AG04449 (cell line): ENCODE measurements around the gene YIF1A.
"Not testable (repeated sequence)": the region's sequence is repeated elsewhere in the genome, so short reads cannot be mapped to it uniquely, and the experiment has no call there.

Experiments used
- CTCF ChIA-PET: fragments of 350-600 bp; formaldehyde crosslinking; extraction: SDS; loops from one replicate; lab custom pipeline; 2021; ENCODE audit warnings: antibody characterized with exemption; lab: Yijun Ruan, JAX
- POLR2A ChIA-PET: fragments of 400-600, 350-600 bp; formaldehyde crosslinking; extraction: SDS; loops from one replicate; lab custom pipeline; 2020; ENCODE audit warnings: antibody characterized with exemption, inconsistent platforms; lab: Yijun Ruan, JAX
- DNase-seq: peaks from one replicate; pipeline ENCODE4 v3.0.0-alpha.2; 2010; ENCODE audit warnings: low read depth, low spot score
- H3K4me3 ChIP-seq: 2 replicates; pipeline ENCODE4 v1.5.1; 2011; ENCODE audit warnings: low read depth, mild to moderate bottlenecking, control low read depth, low read length
- TF ChIP-seq, protein P1 (sequence below): IDR thresholded peaks from one replicate; pipeline ENCODE4 v1.5.1; 2011; ENCODE audit warnings: mild to moderate bottlenecking, moderate library complexity, low read length, control low read depth, inconsistent platforms; ENCODE audit not compliant: insufficient read depth; ENCODE audit errors: missing control alignments

Gene YIF1A

DNA sequence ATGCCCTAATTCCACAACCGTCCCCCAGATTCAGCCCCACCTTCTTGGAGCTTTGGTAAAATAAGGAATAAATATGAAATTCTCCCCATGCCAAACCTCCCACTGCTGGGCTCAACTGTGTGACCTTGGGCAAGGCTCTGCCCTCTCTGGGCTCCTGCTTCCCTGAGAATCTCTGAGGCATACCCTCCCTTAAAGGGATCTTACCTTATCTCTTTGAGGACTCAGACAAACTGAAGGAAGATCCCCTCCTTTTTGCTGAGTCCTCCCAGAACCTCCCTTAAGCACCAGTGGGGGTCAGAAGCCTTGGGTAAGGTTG lies 25.2 kb upstream of the YIF1A start:
- peak overlapping the region; percentile 91 for H3K4me3 ChIP-seq
- DNase-seq = no peak
- ChIA-PET POLR2A (interaction anchor here (1.2 to 4.3 kb wide), 4 partner anchors 13 to 25 kb away, joined by 4 to 106 read pairs (median 40); partner anchors contain the start of genes RIN1 and YIF1A), CTCF (interaction anchor here (1.4 to 8.6 kb wide), 8 partner anchors 8 to 125 kb away, joined by 3 to 260 read pairs (median 85); partner anchors contain the start of genes B4GAT1, BRMS1, MRPL11 and RIN1)
- TF ChIP-seq, protein P1, sequence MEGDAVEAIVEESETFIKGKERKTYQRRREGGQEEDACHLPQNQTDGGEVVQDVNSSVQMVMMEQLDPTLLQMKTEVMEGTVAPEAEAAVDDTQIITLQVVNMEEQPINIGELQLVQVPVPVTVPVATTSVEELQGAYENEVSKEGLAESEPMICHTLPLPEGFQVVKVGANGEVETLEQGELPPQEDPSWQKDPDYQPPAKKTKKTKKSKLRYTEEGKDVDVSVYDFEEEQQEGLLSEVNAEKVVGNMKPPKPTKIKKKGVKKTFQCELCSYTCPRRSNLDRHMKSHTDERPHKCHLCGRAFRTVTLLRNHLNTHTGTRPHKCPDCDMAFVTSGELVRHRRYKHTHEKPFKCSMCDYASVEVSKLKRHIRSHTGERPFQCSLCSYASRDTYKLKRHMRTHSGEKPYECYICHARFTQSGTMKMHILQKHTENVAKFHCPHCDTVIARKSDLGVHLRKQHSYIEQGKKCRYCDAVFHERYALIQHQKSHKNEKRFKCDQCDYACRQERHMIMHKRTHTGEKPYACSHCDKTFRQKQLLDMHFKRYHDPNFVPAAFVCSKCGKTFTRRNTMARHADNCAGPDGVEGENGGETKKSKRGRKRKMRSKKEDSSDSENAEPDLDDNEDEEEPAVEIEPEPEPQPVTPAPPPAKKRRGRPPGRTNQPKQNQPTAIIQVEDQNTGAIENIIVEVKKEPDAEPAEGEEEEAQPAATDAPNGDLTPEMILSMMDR = no peak

DNA sequence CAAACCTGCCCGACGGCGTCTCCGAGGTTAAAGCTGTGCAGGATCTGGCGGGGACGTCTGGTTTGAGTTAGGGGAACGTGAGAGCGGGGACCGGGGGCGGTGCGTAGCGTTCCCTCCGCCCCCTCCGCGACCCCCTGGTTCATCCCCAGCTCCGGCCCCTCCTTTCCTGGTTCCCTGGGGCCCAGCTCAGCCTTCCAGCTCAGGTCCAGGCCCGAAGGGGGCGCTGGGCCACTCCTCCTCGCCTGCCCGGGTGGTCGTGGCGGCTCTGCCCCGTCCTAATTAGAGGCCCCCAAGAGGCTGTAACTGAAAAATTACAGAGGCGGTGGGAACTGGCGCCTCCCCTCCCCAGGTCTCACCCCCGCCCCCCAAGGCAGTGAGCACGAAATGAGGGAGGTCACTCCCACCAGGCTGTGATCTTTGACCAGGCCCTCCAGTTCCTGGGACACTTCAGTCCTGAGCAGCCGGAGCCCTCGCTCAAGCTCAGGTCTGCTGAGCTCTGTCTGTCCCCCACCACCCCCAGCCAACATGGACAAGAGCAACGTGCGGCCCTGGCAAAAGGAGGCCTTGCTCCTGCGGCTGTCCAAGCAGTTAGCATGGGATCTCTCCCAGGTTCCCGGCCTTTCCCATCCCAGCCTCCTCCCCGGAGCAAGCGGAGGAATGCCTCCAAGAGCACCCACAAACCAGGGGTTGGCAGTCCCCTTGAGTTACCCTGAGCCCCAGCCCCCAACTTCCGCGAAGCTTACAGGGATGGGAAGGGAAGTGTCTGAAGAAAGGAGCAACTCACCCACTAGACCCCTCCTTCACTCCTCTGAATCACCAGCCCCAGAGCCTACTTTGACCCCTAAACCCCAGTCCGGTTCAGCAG lies 24.6 kb upstream of the YIF1A start:
- CTCF ChIA-PET = interaction anchor here (0.7 to 8.6 kb wide), 11 partner anchors 9 to 125 kb away, joined by 3 to 260 read pairs (median 18); partner anchors contain the start of genes B4GAT1, BRMS1, MRPL11 and RAB1B
- H3K4me3 ChIP-seq = peak overlapping the region; percentile 91
- POLR2A ChIA-PET = interaction anchor here (0.6 to 4.3 kb wide), 19 partner anchors 8 to 454 kb away, joined by 3 to 106 read pairs (median 5); partner anchors contain the start of genes BRMS1, RBM4, RIN1 and TMEM151A

DNA sequence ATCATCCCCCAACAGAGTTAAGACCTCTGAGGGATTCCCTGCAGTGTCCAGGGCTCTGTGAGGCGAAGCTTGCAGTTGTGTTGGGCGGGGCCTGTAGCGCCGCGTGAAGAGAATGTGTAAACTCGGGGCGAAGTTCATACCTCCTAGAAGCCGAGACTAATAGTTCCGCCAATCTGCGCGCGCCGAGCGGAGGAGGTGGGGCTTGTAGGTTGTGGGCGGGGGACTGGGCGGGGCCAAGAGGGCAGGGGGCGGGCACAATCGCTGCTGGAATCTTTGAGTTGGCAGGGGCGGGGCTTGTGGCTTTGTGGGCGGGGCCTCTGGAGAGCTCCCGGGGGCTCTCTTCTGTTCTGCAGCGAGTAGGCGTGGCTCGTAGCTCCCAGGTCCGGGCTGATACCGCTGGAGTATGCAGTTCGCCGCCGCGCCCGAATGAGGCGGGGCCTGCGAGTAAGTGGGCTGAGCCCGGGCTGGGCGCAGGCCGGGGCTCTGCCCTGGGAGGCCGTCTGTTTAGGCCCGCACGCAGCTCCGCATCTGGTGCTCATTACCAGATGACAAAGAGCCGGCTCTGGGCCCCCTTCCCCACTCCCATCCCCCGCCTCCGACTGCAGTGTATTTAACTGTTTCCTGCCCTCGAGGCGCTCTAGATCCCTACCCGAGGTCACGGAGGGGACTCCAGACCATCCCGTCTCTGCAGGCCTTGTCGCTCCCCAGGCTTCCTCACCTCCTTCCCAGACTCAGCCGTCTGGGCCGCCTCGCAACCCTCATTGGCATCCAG lies 23.8 kb upstream of the YIF1A start:
- H3K4me3 ChIP-seq = peak overlapping the region; percentile 91
- POLR2A ChIA-PET = interaction anchor here (0.6 to 4.3 kb wide), 28 partner anchors 9 to 454 kb away, joined by 3 to 106 read pairs (median 4); partner anchors contain the start of genes B4GAT1, BRMS1, RBM4 and RIN1
- TF ChIP-seq, protein P1 = no peak
- DNase-seq = peak; percentile 94
- CTCF ChIA-PET = interaction anchor here (0.6 to 8.6 kb wide), 18 partner anchors 9 to 126 kb away, joined by 3 to 260 read pairs (median 14); partner anchors contain the start of genes B4GAT1, BRMS1, MRPL11 and RAB1B

More for the DNA sequence above, 24.6 kb upstream of the YIF1A start:
- no peak for DNase-seq
- TF ChIP-seq, protein P1 = peak; percentile 55

DNA sequence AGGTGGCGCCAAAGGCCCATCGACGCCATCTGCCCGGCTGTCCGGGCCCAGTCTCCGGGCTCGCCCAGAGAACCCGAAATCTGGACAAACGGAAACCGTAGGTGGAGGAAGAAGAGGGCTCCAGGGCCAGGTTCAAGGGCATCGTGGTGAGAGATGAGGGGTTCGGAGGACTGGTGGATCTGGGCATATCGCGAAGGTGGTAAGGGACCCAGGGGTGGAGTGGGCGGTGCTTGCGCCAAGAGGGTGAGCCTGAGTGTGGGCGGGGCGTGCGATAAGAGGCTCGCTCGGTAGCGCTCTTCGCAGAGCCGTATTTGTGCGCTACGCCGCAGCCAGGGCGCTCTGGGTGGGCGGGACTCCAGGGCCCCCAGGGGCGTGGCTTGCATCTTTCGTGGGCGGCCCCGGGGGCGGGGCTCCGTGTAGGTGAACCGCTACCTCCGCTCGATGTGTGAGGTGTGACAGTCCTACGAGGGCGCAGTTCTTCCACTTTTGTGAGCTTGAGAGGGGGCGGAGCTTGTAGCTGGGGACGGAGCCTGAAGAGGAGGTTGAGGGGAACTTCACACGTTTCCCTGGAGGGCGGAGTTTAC lies 23.1 kb upstream of the YIF1A start:
- TF ChIP-seq, protein P1 = peak; percentile 90

DNA sequence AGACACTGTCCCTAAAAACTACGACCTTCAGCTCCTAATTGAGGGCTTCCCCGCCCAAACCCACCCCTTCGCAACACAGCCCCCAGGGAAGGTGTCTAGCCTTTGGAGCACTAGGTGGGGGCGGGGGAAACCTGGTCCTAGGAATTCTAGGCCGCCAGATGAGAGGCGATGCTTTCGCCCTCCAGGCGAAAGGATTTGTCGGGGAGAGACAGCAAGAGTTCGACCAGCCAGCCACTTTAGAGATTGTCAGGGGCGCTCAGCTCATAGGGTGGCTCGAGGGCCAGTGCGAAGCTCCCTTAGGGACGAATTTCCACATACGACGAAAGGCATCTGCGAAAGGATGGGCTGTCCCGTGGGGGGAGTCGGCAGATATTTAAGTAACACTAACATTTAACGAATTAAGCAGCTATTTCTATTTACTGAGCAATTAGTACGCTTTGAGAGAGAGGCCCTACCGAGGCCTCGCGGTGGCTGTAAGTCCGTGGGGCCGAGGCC lies 22.6 kb upstream of the YIF1A start:
- peak overlapping the region; percentile 63 for H3K4me3 ChIP-seq
- TF ChIP-seq, protein P1 = no peak
- no peak for DNase-seq
- POLR2A ChIA-PET = interaction anchor here (0.8 to 4.3 kb wide), 12 partner anchors 15 to 58 kb away, joined by 3 to 106 read pairs (median 5); partner anchors contain the start of genes BRMS1, RIN1 and YIF1A
- CTCF ChIA-PET = interaction anchor here (0.6 to 8.6 kb wide), 31 partner anchors 9 to 110 kb away, joined by 3 to 260 read pairs (median 5); partner anchors contain the start of genes B4GAT1, BRMS1, RIN1 and TMEM151A

More for the DNA sequence above, 23.1 kb upstream of the YIF1A start:
- ChIA-PET CTCF (interaction anchor here (0.6 to 8.6 kb wide), 31 partner anchors 10 to 110 kb away, joined by 3 to 260 read pairs (median 5); partner anchors contain the start of genes B4GAT1, BRMS1, RAB1B and RIN1), POLR2A (interaction anchor here (0.7 to 4.3 kb wide), 25 partner anchors 10 to 326 kb away, joined by 3 to 106 read pairs (median 5); partner anchors contain the start of genes B4GAT1, BRMS1, RBM4 and RIN1)
- peak overlapping the region; percentile 63 for H3K4me3 ChIP-seq
- DNase-seq = no peak

DNA sequence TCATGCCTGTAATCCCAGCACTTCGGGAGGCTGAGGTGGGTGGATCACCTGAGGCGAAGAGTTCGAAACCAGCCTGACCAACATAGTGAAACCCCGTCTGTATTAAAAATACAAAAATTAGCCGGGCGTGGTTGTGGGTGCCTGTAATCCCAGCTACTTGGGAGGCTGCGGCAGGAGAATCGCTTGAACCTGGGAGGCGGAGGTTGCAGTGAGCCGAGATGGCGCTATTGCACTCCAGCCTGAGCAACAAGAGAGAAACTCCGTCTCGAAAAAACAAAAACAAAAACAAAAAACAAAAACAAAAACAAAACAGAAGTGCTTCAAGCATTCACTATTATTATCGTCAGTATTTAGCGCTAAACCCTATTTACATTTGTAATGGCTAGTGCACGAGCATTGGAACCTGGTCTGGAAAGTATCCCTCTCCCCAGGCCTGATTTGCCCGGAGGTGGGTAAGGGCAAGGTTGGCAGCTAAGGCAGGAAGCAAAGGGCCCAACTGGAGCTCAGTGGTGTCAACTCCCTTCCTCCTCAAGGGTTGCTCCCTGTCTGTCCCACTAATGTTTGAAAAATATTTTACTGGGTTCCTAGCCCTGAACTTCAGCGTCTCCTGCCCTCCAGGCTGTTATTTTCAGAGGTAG lies 22.0 kb upstream of the YIF1A start:
- CTCF ChIA-PET = interaction anchor here (0.6 to 8.6 kb wide), 31 partner anchors 9 to 111 kb away, joined by 3 to 260 read pairs (median 5); partner anchors contain the start of genes B4GAT1, BRMS1, RIN1 and TMEM151A
- not testable (repeated sequence) for H3K4me3 ChIP-seq, DNase-seq
- POLR2A ChIA-PET = interaction anchor here (0.8 to 4.3 kb wide), 10 partner anchors 16 to 59 kb away, joined by 3 to 106 read pairs (median 5); partner anchors contain the start of genes BRMS1, RIN1 and YIF1A
